ENCODE results near the gene SYS1.

Gene SYS1

DNA sequence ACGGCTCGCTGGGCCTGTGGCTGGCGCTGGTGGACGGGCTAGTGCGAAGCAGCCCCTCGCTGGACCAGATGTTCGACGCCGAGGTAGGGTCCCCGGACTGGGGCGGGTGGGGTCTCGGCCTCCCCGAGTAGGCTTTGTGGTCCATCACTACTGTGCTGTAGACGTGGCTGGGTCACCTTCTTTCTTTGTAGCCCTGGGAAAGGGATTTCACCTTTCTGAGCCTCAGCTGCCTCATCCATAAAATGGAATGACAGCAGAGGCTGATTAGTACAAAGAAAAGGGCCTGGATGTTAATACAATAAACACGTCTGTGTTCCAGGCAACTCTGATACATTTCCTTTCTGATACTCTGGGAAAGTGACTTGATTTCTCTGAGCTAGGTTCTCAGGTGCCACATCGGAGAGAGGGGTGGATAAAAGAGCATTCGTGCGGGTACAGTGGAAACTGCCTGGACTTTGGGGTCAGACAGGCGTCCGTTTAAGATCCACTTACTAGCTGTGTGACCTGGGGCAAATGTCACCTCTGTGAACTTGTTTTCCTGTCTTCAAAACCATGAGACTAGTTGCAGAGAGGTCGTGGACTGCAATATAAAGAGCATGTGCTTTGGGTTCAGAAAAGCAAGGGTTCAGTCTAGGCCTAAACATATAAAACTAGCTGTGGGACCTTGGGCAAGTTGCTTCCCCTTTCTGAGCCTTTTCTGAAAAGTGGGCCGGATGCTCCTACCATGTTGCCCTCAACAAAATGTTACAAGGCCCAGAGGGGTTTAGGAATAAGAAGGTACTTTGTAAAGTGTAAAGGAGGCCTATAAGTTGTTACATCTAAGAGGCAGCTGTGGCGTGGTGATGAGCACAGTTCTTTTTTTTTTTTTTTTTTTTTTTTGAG, 896 bp downstream of the SYS1 start:
- H3K4me2 ChIP-seq (ENCODE audit: low read length) = peak overlapping the region; percentile 97
- peaks cover 35% of the 10 kb centered on the region for H3K79me2 ChIP-seq (ENCODE audit: control insufficient read depth, low read length)
- no peaks in the 10 kb centered on the region for H3K9me3 ChIP-seq (ENCODE audit: control insufficient read depth, insufficient read depth, low read length)
- H3K4me1 ChIP-seq (ENCODE audit: control insufficient read depth, low read length) = peaks cover 62% of the 10 kb centered on the region
- H3K9me2 ChIP-seq (replicated peaks; ENCODE audit: control insufficient read depth, low read length) = no peaks in the 10 kb centered on the region
- H4K20me1 ChIP-seq (ENCODE audit: control insufficient read depth, insufficient read depth, low read depth, low read length) = peaks cover 16% of the 10 kb centered on the region
- no peak for TF ChIP-seq EZH2phosphoT487 (IDR thresholded peaks at IDR 0.05; ENCODE audit: borderline replicate concordance, low read length)
- TF ChIP-seq, protein P1, sequence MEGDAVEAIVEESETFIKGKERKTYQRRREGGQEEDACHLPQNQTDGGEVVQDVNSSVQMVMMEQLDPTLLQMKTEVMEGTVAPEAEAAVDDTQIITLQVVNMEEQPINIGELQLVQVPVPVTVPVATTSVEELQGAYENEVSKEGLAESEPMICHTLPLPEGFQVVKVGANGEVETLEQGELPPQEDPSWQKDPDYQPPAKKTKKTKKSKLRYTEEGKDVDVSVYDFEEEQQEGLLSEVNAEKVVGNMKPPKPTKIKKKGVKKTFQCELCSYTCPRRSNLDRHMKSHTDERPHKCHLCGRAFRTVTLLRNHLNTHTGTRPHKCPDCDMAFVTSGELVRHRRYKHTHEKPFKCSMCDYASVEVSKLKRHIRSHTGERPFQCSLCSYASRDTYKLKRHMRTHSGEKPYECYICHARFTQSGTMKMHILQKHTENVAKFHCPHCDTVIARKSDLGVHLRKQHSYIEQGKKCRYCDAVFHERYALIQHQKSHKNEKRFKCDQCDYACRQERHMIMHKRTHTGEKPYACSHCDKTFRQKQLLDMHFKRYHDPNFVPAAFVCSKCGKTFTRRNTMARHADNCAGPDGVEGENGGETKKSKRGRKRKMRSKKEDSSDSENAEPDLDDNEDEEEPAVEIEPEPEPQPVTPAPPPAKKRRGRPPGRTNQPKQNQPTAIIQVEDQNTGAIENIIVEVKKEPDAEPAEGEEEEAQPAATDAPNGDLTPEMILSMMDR (IDR thresholded peaks at IDR 0.05; ENCODE audit: low read depth, low read length, poor library complexity, severe bottlenecking) = no peak
- H3K27ac ChIP-seq (ENCODE audit: low read depth, low read length) = peak overlapping the region; percentile 71
- no peaks in the 10 kb centered on the region for H3K27me3 ChIP-seq (ENCODE audit: control insufficient read depth, low read length)
- H3F3A ChIP-seq (ENCODE audit: control insufficient read depth, insufficient read depth) = peaks cover 18% of the 10 kb centered on the region
- H3K36me3 ChIP-seq (ENCODE audit: control insufficient read depth, low read length) = peaks cover 40% of the 10 kb centered on the region
- H3K4me3 ChIP-seq (ENCODE audit: low read length) = peak overlapping the region; percentile 93

DNA sequence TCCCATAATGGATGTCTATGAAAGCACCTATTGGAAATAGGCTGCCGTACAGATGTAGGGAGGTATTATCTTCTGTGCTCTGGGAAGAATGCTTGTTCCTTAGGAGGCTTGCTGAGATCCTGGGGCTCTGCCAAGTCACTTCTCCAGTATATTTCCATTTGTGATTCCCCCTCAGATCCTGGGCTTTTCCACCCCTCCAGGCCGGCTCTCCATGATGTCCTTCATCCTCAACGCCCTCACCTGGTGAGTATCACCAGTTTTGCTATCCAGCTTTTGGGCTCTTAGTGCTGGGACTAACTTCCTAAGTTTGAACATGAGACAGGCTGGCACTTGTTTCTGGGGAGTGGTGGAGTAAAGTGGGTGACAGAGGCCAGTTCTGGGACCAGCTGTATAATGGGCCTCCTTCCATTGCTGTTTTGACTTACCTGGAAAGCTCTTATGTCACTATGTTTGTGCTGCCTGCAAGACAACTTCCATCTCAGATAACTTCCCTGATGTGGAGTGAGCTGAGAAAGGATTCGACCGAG, 2.6 kb downstream of the SYS1 start:
- Histone ChIP-seq H3K4me1 (ENCODE audit: control insufficient read depth, low read length) (peaks cover 74% of the 10 kb centered on the region), H3F3A (ENCODE audit: control insufficient read depth, insufficient read depth) (peaks cover 21% of the 10 kb centered on the region), H3K79me2 (ENCODE audit: control insufficient read depth, low read length) (peaks cover 38% of the 10 kb centered on the region), H3K9me2 (replicated peaks; ENCODE audit: control insufficient read depth, low read length) (no peaks in the 10 kb centered on the region), H3K4me3 (ENCODE audit: low read length) (no peak overlapping the region), H3K4me2 (ENCODE audit: low read length) (no peak overlapping the region; the same call in 1 of the 2 replicates), H3K27ac (ENCODE audit: low read depth, low read length) (no peak overlapping the region), H3K9me3 (ENCODE audit: control insufficient read depth, insufficient read depth, low read length) (no peaks in the 10 kb centered on the region), H3K27me3 (ENCODE audit: control insufficient read depth, low read length) (no peaks in the 10 kb centered on the region), H4K20me1 (ENCODE audit: control insufficient read depth, insufficient read depth, low read depth, low read length) (peaks cover 19% of the 10 kb centered on the region), H3K36me3 (ENCODE audit: control insufficient read depth, low read length) (peaks cover 43% of the 10 kb centered on the region)
- TF ChIP-seq, protein P1 (IDR thresholded peaks at IDR 0.05; ENCODE audit: low read depth, low read length, poor library complexity, severe bottlenecking) = no peak
- no peak for TF ChIP-seq EZH2phosphoT487 (IDR thresholded peaks at IDR 0.05; ENCODE audit: borderline replicate concordance, low read length)

- H3K9me2 ChIP-seq (replicated peaks; ENCODE audit: control insufficient read depth, low read length) = no peaks in the 10 kb centered on the region
- no peaks in the 10 kb centered on the region for H3K9me3 ChIP-seq (ENCODE audit: control insufficient read depth, insufficient read depth, low read length)
- peaks cover 71% of the 10 kb centered on the region for H3K4me1 ChIP-seq (ENCODE audit: control insufficient read depth, low read length)
- no peak overlapping the region for H3K4me3 ChIP-seq (ENCODE audit: low read length)
- H3K27ac ChIP-seq (ENCODE audit: low read depth, low read length) = no peak overlapping the region
- H3K4me2 ChIP-seq (ENCODE audit: low read length) = no peak overlapping the region
- peaks cover 43% of the 10 kb centered on the region for H3K36me3 ChIP-seq (ENCODE audit: control insufficient read depth, low read length)
- peaks cover 21% of the 10 kb centered on the region for H3F3A ChIP-seq (ENCODE audit: control insufficient read depth, insufficient read depth)
- peaks cover 19% of the 10 kb centered on the region for H4K20me1 ChIP-seq (ENCODE audit: control insufficient read depth, insufficient read depth, low read depth, low read length)
- H3K27me3 ChIP-seq (ENCODE audit: control insufficient read depth, low read length) = no peaks in the 10 kb centered on the region
- no peak for TF ChIP-seq EZH2phosphoT487 (IDR thresholded peaks at IDR 0.05; ENCODE audit: borderline replicate concordance, low read length)
- TF ChIP-seq, protein P1 (IDR thresholded peaks at IDR 0.05; ENCODE audit: low read depth, low read length, poor library complexity, severe bottlenecking) = no peak
- peaks cover 38% of the 10 kb centered on the region for H3K79me2 ChIP-seq (ENCODE audit: control insufficient read depth, low read length)
Measured at GRCh38 chr20:45366192-45366591, 3.2 kb downstream of the SYS1 start.
